Ishikawa (cell line): ENCODE results near the gene CDCA3.

Experiments used
- CEBPB ChIP-seq: IDR thresholded peaks from 2 replicates; pipeline ENCODE4 v1.6.1; 2012
- CREB1 ChIP-seq: IDR thresholded peaks from 2 replicates; pipeline ENCODE4 v1.6.1; 2012; ENCODE audit warnings: low read depth
- EGR1 ChIP-seq: IDR thresholded peaks from 2 replicates; pipeline ENCODE4 v1.6.1; 2012
- EP300 ChIP-seq: IDR thresholded peaks from 2 replicates; pipeline ENCODE4 v1.6.1; 2012; ENCODE audit warnings: borderline replicate concordance
- FOXM1 ChIP-seq: IDR thresholded peaks from 2 replicates; pipeline ENCODE4 v1.6.1; 2012; ENCODE audit warnings: low read depth, borderline replicate concordance
- MAX ChIP-seq: IDR thresholded peaks from 2 replicates; pipeline ENCODE4 v1.6.1; 2012
- RAD21 ChIP-seq: IDR thresholded peaks from 2 replicates; pipeline ENCODE4 v1.6.1; 2012; ENCODE audit warnings: low read depth
- REST ChIP-seq: IDR thresholded peaks from 2 replicates; pipeline ENCODE4 v1.6.1; 2012; ENCODE audit warnings: low read depth, mild to moderate bottlenecking
- TAF1 ChIP-seq: IDR thresholded peaks from 2 replicates; pipeline ENCODE4 v1.6.1; 2012; ENCODE audit warnings: low read depth, mild to moderate bottlenecking
- TEAD4 ChIP-seq: IDR thresholded peaks from 2 replicates; pipeline ENCODE4 v1.6.1; 2012
- USF1 ChIP-seq: IDR thresholded peaks from 2 replicates; pipeline ENCODE4 v1.6.1; 2012
- YY1 ChIP-seq: IDR thresholded peaks from 2 replicates; pipeline ENCODE4 v1.6.1; 2012; ENCODE audit warnings: low read depth
- ZBTB7A ChIP-seq: IDR thresholded peaks from 2 replicates; pipeline ENCODE4 v1.6.1; 2012; ENCODE audit warnings: low read depth

GRCh38 chr12:6871052-6871957 is 20.2 kb upstream of the CDCA3 start:
- TF ChIP-seq YY1, result 0 out of 2 replicates have a peak, but pooled peaks have one; percentile 13
- no peak for TF ChIP-seq EP300
- TF ChIP-seq MAX, result no peak
- no peak for TF ChIP-seq RAD21
- TF ChIP-seq EGR1, result no peak
- no peak for TF ChIP-seq REST
- no peak for TF ChIP-seq TEAD4
- TF ChIP-seq TAF1, result no peak
- TF ChIP-seq USF1, result no peak
- TF ChIP-seq CREB1, result no peak
- no peak for TF ChIP-seq ZBTB7A
- TF ChIP-seq FOXM1, result no peak
- TF ChIP-seq CEBPB, result no peak
